SK-N-SH (cell line): ENCODE results near the gene HAUS5. TPM values are rescaled to one million over a fixed set of nuclear protein-coding genes. Genes with fewer than 3 reads are reported as not detected.

Experiments
- CTCF ChIA-PET: fragments of 300-600, 350-600 bp; formaldehyde crosslinking; extraction: SDS; loops from one replicate; lab custom pipeline; 2021; lab: Yijun Ruan, JAX
- POLR2A ChIA-PET: fragments of 350-600 bp; sonication (Branson Sonifier 250); formaldehyde crosslinking; extraction: SDS; loops from one replicate; lab custom pipeline; 2020; ENCODE audit warnings: antibody characterized with exemption, inconsistent platforms; lab: Yijun Ruan, JAX
- DNase-seq: peaks from one replicate; pipeline ENCODE4 v3.0.0; 2012
- H2AFZ ChIP-seq: fragments of 200-600 bp; sonication (generic); 2 replicates; pipeline ENCODE4 v1.8.1; 2016; ENCODE audit warnings: antibody characterized with exemption, mild to moderate bottlenecking, low read depth
- H3F3A ChIP-seq: fragments of 200-600 bp; sonication (generic); replicated peaks from 2 replicates; pipeline ENCODE3; 2016; ENCODE audit warnings: antibody characterized with exemption, mild to moderate bottlenecking; ENCODE audit not compliant: insufficient read depth
- H3K27ac ChIP-seq, 2 experiments: fragments of 200-500 bp in 1 of 2; fragments of 200-600 bp in 1 of 2; sonication (Bioruptor generic) in 1 of 2; sonication (generic), shearing (Covaris generic) in 1 of 2; 2 replicates each; pipeline versions ENCODE4 v1.5.1 to v1.6.1; 2014 to 2016; ENCODE audit warnings: low read depth in 2 of 2, inconsistent platforms in 1 of 2, low read length in 1 of 2, mild to moderate bottlenecking in 1 of 2, mixed read lengths in 1 of 2
- H3K27me3 ChIP-seq: fragments of 200-600 bp; sonication (generic), shearing (Covaris generic); 2 replicates; pipeline ENCODE4 v1.6.1; 2016; ENCODE audit warnings: mixed run types; ENCODE audit not compliant: insufficient read depth
- H3K36me3 ChIP-seq, 2 experiments: fragments of 200-500 bp in 1 of 2; fragments of 200-600 bp in 1 of 2; sonication (Bioruptor generic) in 1 of 2; sonication (generic) in 1 of 2; replicated peaks in 1 of 2; 2 replicates each; pipeline versions ENCODE3 to v1.5.1; 2014 to 2016; ENCODE audit warnings: low read length in 1 of 2, mild to moderate bottlenecking in 1 of 2; ENCODE audit not compliant: insufficient read depth in 2 of 2, control insufficient read depth in 1 of 2
- H3K4me1 ChIP-seq, 2 experiments: fragments of 200-500 bp in 1 of 2; fragments of 200-600 bp in 1 of 2; sonication (Bioruptor generic) in 1 of 2; sonication (generic), shearing (Covaris generic) in 1 of 2; 2 replicates each; pipeline versions ENCODE4 v1.5.1 to v1.6.1; 2014 to 2016; ENCODE audit warnings: low read depth in 1 of 2, low read length in 1 of 2, mixed run types in 1 of 2; ENCODE audit not compliant: insufficient read depth in 2 of 2, control insufficient read depth in 1 of 2
- H3K4me2 ChIP-seq: fragments of 200-600 bp; sonication (generic), shearing (Covaris generic); 2 replicates; pipeline ENCODE4 v1.6.1; 2017; ENCODE audit warnings: mixed run types
- H3K4me3 ChIP-seq, 2 experiments: fragments of 200-500 bp in 1 of 2; fragments of 200-600 bp in 1 of 2; sonication (Bioruptor generic) in 1 of 2; sonication (generic), shearing (Covaris generic) in 1 of 2; 2 replicates each; pipeline versions ENCODE4 v1.5.1 to v1.8.1; 2014 to 2016; ENCODE audit warnings: low read depth in 2 of 2, inconsistent platforms in 1 of 2, low read length in 1 of 2, mild to moderate bottlenecking in 1 of 2, mixed read lengths in 1 of 2, moderate library complexity in 1 of 2
- H3K79me2 ChIP-seq: fragments of 200-600 bp; sonication (generic); 2 replicates; pipeline ENCODE4 v1.8.1; 2017; ENCODE audit warnings: mild to moderate bottlenecking; ENCODE audit not compliant: insufficient read depth
- H3K9ac ChIP-seq: fragments of 200-600 bp; sonication (generic); 2 replicates; pipeline ENCODE4 v1.6.1; 2017; ENCODE audit warnings: mixed run types
- H3K9me2 ChIP-seq: fragments of 200-600 bp; sonication (generic); 2 replicates; pipeline ENCODE4 v1.6.1; 2017; ENCODE audit warnings: mixed run types
- H3K9me3 ChIP-seq: fragments of 200-600 bp; sonication (generic); 2 replicates; pipeline ENCODE4 v1.6.1; 2017; ENCODE audit warnings: mixed run types, mild to moderate bottlenecking, moderate library complexity
- H4K20me1 ChIP-seq: fragments of 200-600 bp; sonication (generic); 2 replicates; pipeline ENCODE4 v1.6.1; 2017; ENCODE audit warnings: mild to moderate bottlenecking, mixed run types; ENCODE audit not compliant: insufficient read depth
- CHD2 ChIP-seq: fragments of 150-350 bp; IDR thresholded peaks from 2 replicates; pipeline ENCODE4 v1.6.1; 2018; ENCODE audit warnings: low read length; ENCODE audit not compliant: partially characterized antibody
- MEF2A ChIP-seq: IDR thresholded peaks from 2 replicates; pipeline ENCODE4 v1.4.0; 2012; ENCODE audit warnings: low read depth, borderline replicate concordance
- NRF1 ChIP-seq: IDR thresholded peaks from 2 replicates; pipeline ENCODE4 v1.6.1; 2012; ENCODE audit warnings: low read depth, mild to moderate bottlenecking, low read length
- POLR2AphosphoS5 ChIP-seq: IDR thresholded peaks from 2 replicates; pipeline ENCODE4 v1.6.1; 2012; ENCODE audit warnings: low read depth, low read length
- RAD21 ChIP-seq: IDR thresholded peaks from 2 replicates; pipeline ENCODE4 v1.6.1; 2012; ENCODE audit warnings: mild to moderate bottlenecking, low read length
- RCOR1 ChIP-seq: fragments of 150-350 bp; IDR thresholded peaks from 2 replicates; pipeline ENCODE4 v1.6.1; 2017; ENCODE audit warnings: antibody characterized with exemption, low read length
- RFX5 ChIP-seq: IDR thresholded peaks from 2 replicates; pipeline ENCODE4 v1.6.1; 2012; ENCODE audit warnings: mild to moderate bottlenecking, improper control_type of control experiment, low read length
- TAF1 ChIP-seq: IDR thresholded peaks from 2 replicates; pipeline ENCODE4 v1.6.1; 2012; ENCODE audit warnings: low read depth, mild to moderate bottlenecking, low read length, moderate library complexity, borderline replicate concordance
- WGBS: methylation state at CpG from one replicate; pipeline ENCODE4 v1.1.6; 2017; ENCODE audit warnings: low lambda C conversion rate; 5-methylcytosine and 5-hydroxymethylcytosine counted together
- polyA plus RNA-seq, 3 experiments: library from polyadenylated mRNA; depleted of rRNA; stranded (reverse); fragments of >200 nt; gene quantifications; 2 replicates each; pipeline ENCODE4 v1.2.3, GENCODE V29; 2012
- TF ChIP-seq, protein P1 (sequence below): IDR thresholded peaks from 2 replicates; pipeline ENCODE4 v1.4.0; 2012; ENCODE audit warnings: low read depth, borderline replicate concordance
- TF ChIP-seq, protein P2 (sequence below): IDR thresholded peaks from 2 replicates; pipeline ENCODE4 v1.6.1; 2012; ENCODE audit warnings: mild to moderate bottlenecking, low read depth, low read length, moderate library complexity

The HAUS5 gene
- polyA plus RNA-seq, 1 of the 3 experiments (the other 2 are of a cell fraction): 7.1 TPM

DNA sequence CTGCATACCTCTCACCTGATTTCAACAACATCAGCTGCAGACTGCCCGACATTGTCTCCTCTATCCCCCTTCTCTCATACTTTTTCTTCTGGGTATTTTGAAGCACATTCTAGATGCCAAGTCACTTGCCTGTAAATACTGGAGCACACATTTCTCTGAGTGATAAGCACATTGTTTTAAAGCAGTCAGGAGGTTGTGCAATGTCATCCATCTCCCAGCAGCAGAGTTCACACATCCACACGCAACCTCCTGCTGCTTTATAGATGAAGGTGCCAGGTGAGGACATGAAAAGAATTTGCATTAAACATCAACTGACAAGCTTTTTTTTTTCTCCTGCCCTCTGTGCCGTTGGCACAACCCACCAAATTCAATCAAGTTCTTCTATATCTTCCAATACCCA is 59.3 kb downstream of the HAUS5 start:
- 23% methylated on average over 3 of the region's 3 CpGs for WGBS
- Histone ChIP-seq H4K20me1 (no peaks in the 10 kb centered on the region), H3K4me2 (no peak overlapping the region), H3K9me3 (no peaks in the 10 kb centered on the region), H3K79me2 (no peaks in the 10 kb centered on the region), H3K9ac (no peak overlapping the region), H3K27me3 (peaks cover 47% of the 10 kb centered on the region; the same call in 1 of the 2 replicates), H2AFZ (no peak overlapping the region), H3K36me3 (no peaks in the 10 kb centered on the region), H3K4me3 (no peak overlapping the region), H3K4me1 (no peaks in the 10 kb centered on the region; a peak in 1 of 4 replicates), H3K9me2 (no peaks in the 10 kb centered on the region), H3K27ac (no peak overlapping the region), H3F3A (no peaks in the 10 kb centered on the region)
- ChIA-PET POLR2A (no interaction called here), CTCF (interaction anchor here (2.7 kb wide), 1 partner anchor 21 kb away, joined by 10 read pairs; no protein-coding TSS in a partner anchor)
- TF ChIP-seq, protein P1, sequence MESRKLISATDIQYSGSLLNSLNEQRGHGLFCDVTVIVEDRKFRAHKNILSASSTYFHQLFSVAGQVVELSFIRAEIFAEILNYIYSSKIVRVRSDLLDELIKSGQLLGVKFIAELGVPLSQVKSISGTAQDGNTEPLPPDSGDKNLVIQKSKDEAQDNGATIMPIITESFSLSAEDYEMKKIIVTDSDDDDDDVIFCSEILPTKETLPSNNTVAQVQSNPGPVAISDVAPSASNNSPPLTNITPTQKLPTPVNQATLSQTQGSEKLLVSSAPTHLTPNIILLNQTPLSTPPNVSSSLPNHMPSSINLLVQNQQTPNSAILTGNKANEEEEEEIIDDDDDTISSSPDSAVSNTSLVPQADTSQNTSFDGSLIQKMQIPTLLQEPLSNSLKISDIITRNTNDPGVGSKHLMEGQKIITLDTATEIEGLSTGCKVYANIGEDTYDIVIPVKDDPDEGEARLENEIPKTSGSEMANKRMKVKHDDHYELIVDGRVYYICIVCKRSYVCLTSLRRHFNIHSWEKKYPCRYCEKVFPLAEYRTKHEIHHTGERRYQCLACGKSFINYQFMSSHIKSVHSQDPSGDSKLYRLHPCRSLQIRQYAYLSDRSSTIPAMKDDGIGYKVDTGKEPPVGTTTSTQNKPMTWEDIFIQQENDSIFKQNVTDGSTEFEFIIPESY: no peak
- TF ChIP-seq CHD2: no peak
- TF ChIP-seq RCOR1: no peak
- TF ChIP-seq TAF1: no peak
- TF ChIP-seq RAD21: no peak
- TF ChIP-seq NRF1: no peak
- TF ChIP-seq MEF2A: no peak
- TF ChIP-seq, protein P2, sequence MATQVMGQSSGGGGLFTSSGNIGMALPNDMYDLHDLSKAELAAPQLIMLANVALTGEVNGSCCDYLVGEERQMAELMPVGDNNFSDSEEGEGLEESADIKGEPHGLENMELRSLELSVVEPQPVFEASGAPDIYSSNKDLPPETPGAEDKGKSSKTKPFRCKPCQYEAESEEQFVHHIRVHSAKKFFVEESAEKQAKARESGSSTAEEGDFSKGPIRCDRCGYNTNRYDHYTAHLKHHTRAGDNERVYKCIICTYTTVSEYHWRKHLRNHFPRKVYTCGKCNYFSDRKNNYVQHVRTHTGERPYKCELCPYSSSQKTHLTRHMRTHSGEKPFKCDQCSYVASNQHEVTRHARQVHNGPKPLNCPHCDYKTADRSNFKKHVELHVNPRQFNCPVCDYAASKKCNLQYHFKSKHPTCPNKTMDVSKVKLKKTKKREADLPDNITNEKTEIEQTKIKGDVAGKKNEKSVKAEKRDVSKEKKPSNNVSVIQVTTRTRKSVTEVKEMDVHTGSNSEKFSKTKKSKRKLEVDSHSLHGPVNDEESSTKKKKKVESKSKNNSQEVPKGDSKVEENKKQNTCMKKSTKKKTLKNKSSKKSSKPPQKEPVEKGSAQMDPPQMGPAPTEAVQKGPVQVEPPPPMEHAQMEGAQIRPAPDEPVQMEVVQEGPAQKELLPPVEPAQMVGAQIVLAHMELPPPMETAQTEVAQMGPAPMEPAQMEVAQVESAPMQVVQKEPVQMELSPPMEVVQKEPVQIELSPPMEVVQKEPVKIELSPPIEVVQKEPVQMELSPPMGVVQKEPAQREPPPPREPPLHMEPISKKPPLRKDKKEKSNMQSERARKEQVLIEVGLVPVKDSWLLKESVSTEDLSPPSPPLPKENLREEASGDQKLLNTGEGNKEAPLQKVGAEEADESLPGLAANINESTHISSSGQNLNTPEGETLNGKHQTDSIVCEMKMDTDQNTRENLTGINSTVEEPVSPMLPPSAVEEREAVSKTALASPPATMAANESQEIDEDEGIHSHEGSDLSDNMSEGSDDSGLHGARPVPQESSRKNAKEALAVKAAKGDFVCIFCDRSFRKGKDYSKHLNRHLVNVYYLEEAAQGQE: no peak
- no peak for TF ChIP-seq POLR2AphosphoS5
- TF ChIP-seq RFX5: no peak
- no peak for DNase-seq
